Cardiac muscle cell (in vitro differentiated cells and primary cell): ENCODE data around the gene CENPX. TPM values are rescaled to one million over a fixed set of nuclear protein-coding genes. Genes with fewer than 3 reads are reported as not detected.
A peak's percentile ranks its signal among the peaks of the same experiment; 100 is the strongest.

Source experiments
- DNase-seq, 2 donors: peaks; one replicate each; pipeline versions ENCODE4 v3.0.0 to v3.0.0-alpha.2; 2010 to 2017; ENCODE audit warnings: low read depth in 1 of 2, low spot score in 1 of 2
- H3K27ac ChIP-seq: fragments of 200-600 bp; sonication (generic); 2 replicates; pipeline ENCODE4 v1.5.1; 2016
- H3K27me3 ChIP-seq: fragments of 200-600 bp; sonication (generic); 2 replicates; pipeline ENCODE4 v1.6.0; 2016; ENCODE audit warnings: control low read depth
- H3K36me3 ChIP-seq: fragments of 200-600 bp; sonication (generic); 2 replicates; pipeline ENCODE4 v1.5.1; 2016; ENCODE audit warnings: control low read depth
- H3K4me1 ChIP-seq: fragments of 200-600 bp; sonication (generic); 2 replicates; pipeline ENCODE4 v1.8.1; 2017; ENCODE audit warnings: low read depth, mild to moderate bottlenecking, mixed run types
- H3K4me3 ChIP-seq: fragments of 200-600 bp; sonication (generic); 2 replicates; pipeline ENCODE4 v1.5.1; 2016; ENCODE audit warnings: mild to moderate bottlenecking
- H3K9me3 ChIP-seq: fragments of 200-600 bp; sonication (generic); 2 replicates; pipeline ENCODE4 v1.5.1; 2017; ENCODE audit warnings: low read depth, mild to moderate bottlenecking, control low read depth
- CTCF ChIP-seq: IDR thresholded peaks from 2 replicates; pipeline ENCODE4 v1.5.1; 2012; ENCODE audit warnings: low read depth, mild to moderate bottlenecking, low read length
- polyA plus RNA-seq: library from polyadenylated mRNA; unstranded; fragments of >200 nt; fragmentation: Nextera tagmentation; extraction: Ambion mirVana; gene quantifications from 2 replicates; pipeline ENCODE4 v1.2.1, GENCODE V29; 2016
- total RNA-seq: library from RNA; depleted of rRNA; stranded (reverse); fragments of >200 nt; gene quantifications from 2 replicates; pipeline ENCODE4 v1.2.3, GENCODE V29; 2016

Gene CENPX
- total and polyA plus RNA-seq, 2 experiments from 2014 or later: 82.9 to 129 TPM

- no peak for DNase-seq
- Histone ChIP-seq H3K36me3 (no peaks in the 10 kb centered on the region), H3K27me3 (no peaks in the 10 kb centered on the region), H3K27ac (no peak overlapping the region), H3K4me1 (peaks cover 8% of the 10 kb centered on the region), H3K9me3 (no peaks in the 10 kb centered on the region), H3K4me3 (peak overlapping the region; percentile 58)
- TF ChIP-seq CTCF: no peak
Observed at GRCh38 chr17:82035956-82036633, 13.4 kb upstream of the CENPX start.

- Histone ChIP-seq H3K27ac (no peak overlapping the region), H3K4me1 (peaks cover 8% of the 10 kb centered on the region), H3K9me3 (no peaks in the 10 kb centered on the region), H3K27me3 (no peaks in the 10 kb centered on the region), H3K4me3 (no peak overlapping the region), H3K36me3 (no peaks in the 10 kb centered on the region)
- no peak for DNase-seq
- TF ChIP-seq CTCF: no peak
Observed at GRCh38 chr17:82035488-82035887, 12.8 kb upstream of the CENPX start.

GRCh38 chr17:82034371-82035011, 11.8 kb upstream of the CENPX start:
- TF ChIP-seq CTCF: no peak
- H3K27ac ChIP-seq: no peak overlapping the region
- H3K4me3 ChIP-seq: no peak overlapping the region
- H3K27me3 ChIP-seq: no peaks in the 10 kb centered on the region
- peaks cover 8% of the 10 kb centered on the region for H3K4me1 ChIP-seq
- no peaks in the 10 kb centered on the region for H3K9me3 ChIP-seq
- DNase-seq: no peak
- H3K36me3 ChIP-seq: no peaks in the 10 kb centered on the region

- peaks cover 8% of the 10 kb centered on the region for H3K4me1 ChIP-seq
- no peak overlapping the region for H3K4me3 ChIP-seq
- no peaks in the 10 kb centered on the region for H3K36me3 ChIP-seq
- no peak for DNase-seq
- H3K27ac ChIP-seq: no peak overlapping the region
- H3K27me3 ChIP-seq: no peaks in the 10 kb centered on the region
- no peak for TF ChIP-seq CTCF
- no peaks in the 10 kb centered on the region for H3K9me3 ChIP-seq
Observed at GRCh38 chr17:82033359-82034085, 10.8 kb upstream of the CENPX start.

- H3K9me3 ChIP-seq: no peaks in the 10 kb centered on the region
- TF ChIP-seq CTCF: no peak
- no peak overlapping the region for H3K27ac ChIP-seq
- peak in 1 of 2 donors; percentile 43 for DNase-seq
- H3K4me3 ChIP-seq: peak overlapping the region; percentile 44
- H3K4me1 ChIP-seq: peaks cover 8% of the 10 kb centered on the region
- no peaks in the 10 kb centered on the region for H3K27me3 ChIP-seq
- H3K36me3 ChIP-seq: no peaks in the 10 kb centered on the region
Observed at GRCh38 chr17:82031885-82032627, 9.4 kb upstream of the CENPX start.
